Measurements from ENCODE around the gene UBA52. TPM values are rescaled to one million over a fixed set of nuclear protein-coding genes. Genes with fewer than 3 reads are reported as not detected.
A peak's percentile ranks its signal among the peaks of the same experiment; 100 is the strongest.
"Not testable (repeated sequence)": the region's sequence is repeated elsewhere in the genome, so short reads cannot be mapped to it uniquely, and the experiment has no call there.

Gene UBA52
- total RNA-seq, 1 experiment from 2014 or later: 745 TPM

DNA sequence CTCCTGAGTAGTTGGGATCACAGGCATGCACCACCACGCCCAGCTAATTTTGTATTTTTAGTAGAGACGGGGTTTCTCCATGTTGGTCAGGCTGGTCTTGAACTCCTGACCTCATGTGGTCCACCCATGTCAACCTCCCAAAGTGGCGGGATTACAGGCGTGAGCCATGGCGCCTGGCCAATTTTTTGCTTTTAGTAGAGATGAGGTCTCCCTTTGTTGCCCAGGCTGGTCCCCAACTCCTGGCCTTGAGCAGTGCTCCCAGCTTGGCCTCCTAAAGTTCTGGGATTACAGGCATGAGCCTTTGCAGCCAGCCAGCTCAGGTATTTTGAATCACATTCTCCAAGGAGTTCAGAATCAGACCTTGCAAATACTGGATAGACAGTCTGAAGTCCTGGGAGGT, 21.1 kb downstream of the UBA52 start:
- H3K36me3 ChIP-seq: peaks cover 21% of the 10 kb centered on the region
- not testable (repeated sequence) for H3K9me3 ChIP-seq (replicated peaks); H3K4me3 ChIP-seq; DNase-seq (ENCODE audit: low read depth in 1 of 2, low spot score in 2 of 2); H3K27ac ChIP-seq; H3K27me3 ChIP-seq (replicated peaks)
- peaks cover 29% of the 10 kb centered on the region for H3K4me1 ChIP-seq (replicated peaks)

DNA sequence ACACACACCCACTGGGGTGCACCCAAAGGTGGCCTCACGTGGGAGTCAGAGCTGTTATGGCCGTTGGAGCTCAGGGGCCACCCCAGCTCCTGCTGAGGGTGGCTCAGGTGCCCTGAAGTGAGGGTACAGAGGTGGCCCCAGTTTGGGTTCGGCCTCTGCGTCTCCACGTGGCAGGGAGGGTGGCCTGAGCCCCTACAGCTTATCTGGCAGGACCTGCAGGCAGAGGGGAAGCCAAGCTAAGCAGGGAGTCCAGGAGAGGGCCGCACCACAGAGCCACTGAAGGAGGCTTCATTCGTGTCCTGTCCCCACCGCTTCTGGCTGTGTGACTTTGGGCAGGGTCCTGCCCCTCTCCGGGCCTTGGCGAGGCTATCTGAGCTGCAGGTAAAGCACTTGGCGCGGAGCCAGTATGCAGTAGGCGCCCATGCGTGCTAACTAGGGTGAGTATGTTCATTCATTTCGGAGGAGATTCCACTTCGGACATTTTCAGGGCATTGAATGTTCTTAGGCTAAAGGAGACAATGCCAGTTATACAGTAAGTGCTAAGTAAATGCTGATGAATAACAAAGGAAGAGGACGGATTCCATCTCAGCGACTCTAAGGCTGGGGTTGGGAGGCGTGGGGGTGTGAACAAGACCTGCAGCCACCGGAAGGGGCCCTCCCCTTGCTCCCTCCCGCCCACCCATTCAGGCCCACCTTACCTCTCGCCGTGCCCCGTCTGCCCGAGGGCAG, 21.9 kb downstream of the UBA52 start:
- Histone ChIP-seq H3K9me3 (replicated peaks) (no peaks in the 10 kb centered on the region), H3K4me3 (no peak overlapping the region), H3K27me3 (replicated peaks) (no peaks in the 10 kb centered on the region), H3K27ac (no peak overlapping the region), H3K4me1 (replicated peaks) (peaks cover 21% of the 10 kb centered on the region), H3K36me3 (peaks cover 21% of the 10 kb centered on the region)
- DNase-seq (ENCODE audit: low read depth in 1 of 2, low spot score in 2 of 2): no peak

DNA sequence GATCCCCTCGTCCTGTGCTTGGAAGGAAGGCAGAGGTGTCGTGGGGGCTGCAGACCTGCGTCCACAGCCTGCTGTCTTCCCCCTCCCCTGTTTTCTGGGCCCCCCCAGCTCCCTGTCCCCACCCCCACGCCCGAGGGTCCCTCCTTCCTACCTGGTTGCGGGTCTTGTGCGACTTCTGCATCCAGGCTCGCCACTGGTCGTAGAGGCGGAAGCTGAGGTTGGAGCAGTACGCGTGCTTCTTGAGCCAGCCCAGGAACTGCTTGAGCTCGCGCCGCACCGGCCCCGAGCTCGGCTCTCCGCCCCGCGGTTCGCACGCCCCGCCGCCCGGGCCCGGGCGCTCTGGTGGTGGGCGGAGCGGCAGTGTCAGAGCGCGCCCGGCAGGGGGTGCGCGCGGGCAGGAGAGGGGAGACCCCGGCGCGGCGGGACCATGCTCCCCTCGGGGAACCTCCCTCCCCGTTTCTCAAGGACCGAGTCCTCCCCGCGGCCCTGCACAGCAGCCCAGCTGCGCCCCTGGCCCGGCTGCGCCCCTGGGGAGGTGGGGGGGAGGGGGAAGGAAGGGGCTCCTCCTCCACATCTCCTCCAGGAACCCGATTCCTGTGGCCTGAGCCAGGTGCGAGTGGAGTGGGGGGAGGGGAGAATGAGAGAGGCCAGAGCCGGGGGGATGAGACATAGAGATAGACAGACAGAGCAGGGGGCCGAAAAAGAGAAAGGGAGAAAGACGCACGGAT, 22.6 kb downstream of the UBA52 start:
- Histone ChIP-seq H3K36me3 (peaks cover 17% of the 10 kb centered on the region), H3K27me3 (replicated peaks) (no peaks in the 10 kb centered on the region), H3K9me3 (replicated peaks) (no peaks in the 10 kb centered on the region), H3K27ac (no peak overlapping the region), H3K4me1 (replicated peaks) (peaks cover 14% of the 10 kb centered on the region), H3K4me3 (no peak overlapping the region)
- peak; percentile 47 to 62 for DNase-seq (ENCODE audit: low read depth in 1 of 2, low spot score in 2 of 2)

DNA sequence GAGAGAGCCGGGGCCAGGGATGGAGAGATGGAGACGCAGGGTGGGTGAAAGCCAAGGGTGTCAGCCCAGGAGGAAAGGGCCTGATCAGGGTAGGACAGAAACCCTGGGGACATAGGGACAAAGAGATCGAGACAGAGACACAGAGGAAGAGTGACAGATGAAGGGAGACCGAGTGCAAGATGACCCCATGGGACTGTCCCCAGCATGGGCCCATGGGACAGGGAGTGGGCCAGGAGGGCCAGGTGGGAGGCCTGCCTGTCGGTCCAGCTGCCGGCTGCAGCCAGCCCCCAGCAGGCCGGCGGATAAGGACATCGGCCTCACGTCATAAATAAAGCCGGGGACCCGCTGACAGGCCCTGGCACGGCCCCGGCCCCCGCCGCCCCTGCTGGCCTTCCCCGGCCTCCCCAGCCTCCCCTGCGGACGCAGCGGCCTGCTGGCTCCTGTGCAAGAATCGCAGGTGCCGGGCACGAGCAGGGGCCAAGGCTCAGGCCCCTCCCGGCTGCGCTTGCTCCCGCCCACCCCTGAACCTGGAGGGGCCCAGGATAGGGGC, 23.2 kb downstream of the UBA52 start:
- Histone ChIP-seq H3K27me3 (replicated peaks) (no peaks in the 10 kb centered on the region), H3K27ac (no peak overlapping the region), H3K4me3 (no peak overlapping the region), H3K36me3 (peaks cover 16% of the 10 kb centered on the region), H3K9me3 (replicated peaks) (no peaks in the 10 kb centered on the region), H3K4me1 (replicated peaks) (peaks cover 8% of the 10 kb centered on the region)
- DNase-seq (ENCODE audit: low read depth in 1 of 2, low spot score in 2 of 2): no peak

DNA sequence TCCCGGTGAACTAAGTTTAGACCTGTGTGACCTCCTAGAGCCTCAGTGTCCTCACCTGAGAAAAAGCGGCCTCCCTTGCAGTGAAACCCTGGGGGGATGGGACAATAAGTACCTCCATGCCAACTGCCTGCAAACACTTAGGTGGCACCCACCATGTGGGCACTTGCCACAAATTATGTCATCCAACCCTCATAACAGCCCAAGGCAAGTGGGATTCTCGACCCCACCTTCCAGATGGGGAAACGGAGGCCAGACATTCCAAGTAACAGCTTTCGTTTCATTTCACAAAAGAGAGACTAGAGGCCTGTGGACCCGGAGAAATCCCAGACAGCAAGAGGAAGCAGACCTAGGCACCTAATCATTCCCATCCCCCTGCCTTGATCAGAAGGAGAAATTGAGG, 23.8 kb downstream of the UBA52 start:
- no peak for DNase-seq (ENCODE audit: low read depth in 1 of 2, low spot score in 2 of 2)
- H3K27ac ChIP-seq: no peak overlapping the region
- no peaks in the 10 kb centered on the region for H3K27me3 ChIP-seq (replicated peaks)
- peaks cover 14% of the 10 kb centered on the region for H3K36me3 ChIP-seq
- peaks cover 8% of the 10 kb centered on the region for H3K4me1 ChIP-seq (replicated peaks)
- H3K9me3 ChIP-seq (replicated peaks): no peaks in the 10 kb centered on the region
- H3K4me3 ChIP-seq: no peak overlapping the region

DNA sequence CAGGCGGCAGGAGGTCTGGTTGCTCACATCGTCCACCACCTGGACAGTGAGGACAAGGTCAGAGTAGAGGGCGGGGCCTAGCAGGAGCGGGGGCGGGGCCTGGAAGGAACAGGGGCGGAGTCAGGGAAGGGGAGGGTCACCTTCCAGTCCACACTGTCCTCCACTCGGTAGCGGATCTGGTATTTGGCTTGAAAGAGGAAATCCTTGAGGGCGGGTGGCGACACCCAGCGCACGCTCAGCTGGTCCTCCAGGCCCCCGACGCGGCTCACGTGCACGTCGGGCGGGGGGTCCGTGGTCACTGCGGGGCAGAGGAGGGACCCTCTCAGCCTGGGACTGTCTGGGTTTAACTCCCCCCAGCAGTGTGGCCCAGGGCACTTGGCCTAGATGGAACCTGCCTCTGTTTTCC, 25.1 kb downstream of the UBA52 start:
- no peak for DNase-seq (ENCODE audit: low read depth in 1 of 2, low spot score in 2 of 2)
- Histone ChIP-seq H3K4me1 (replicated peaks) (peaks cover 8% of the 10 kb centered on the region), H3K9me3 (replicated peaks) (no peaks in the 10 kb centered on the region), H3K36me3 (peaks cover 4% of the 10 kb centered on the region; the same call in 1 of the 2 replicates), H3K27ac (no peak overlapping the region), H3K27me3 (replicated peaks) (no peaks in the 10 kb centered on the region), H3K4me3 (no peak overlapping the region)

DNA sequence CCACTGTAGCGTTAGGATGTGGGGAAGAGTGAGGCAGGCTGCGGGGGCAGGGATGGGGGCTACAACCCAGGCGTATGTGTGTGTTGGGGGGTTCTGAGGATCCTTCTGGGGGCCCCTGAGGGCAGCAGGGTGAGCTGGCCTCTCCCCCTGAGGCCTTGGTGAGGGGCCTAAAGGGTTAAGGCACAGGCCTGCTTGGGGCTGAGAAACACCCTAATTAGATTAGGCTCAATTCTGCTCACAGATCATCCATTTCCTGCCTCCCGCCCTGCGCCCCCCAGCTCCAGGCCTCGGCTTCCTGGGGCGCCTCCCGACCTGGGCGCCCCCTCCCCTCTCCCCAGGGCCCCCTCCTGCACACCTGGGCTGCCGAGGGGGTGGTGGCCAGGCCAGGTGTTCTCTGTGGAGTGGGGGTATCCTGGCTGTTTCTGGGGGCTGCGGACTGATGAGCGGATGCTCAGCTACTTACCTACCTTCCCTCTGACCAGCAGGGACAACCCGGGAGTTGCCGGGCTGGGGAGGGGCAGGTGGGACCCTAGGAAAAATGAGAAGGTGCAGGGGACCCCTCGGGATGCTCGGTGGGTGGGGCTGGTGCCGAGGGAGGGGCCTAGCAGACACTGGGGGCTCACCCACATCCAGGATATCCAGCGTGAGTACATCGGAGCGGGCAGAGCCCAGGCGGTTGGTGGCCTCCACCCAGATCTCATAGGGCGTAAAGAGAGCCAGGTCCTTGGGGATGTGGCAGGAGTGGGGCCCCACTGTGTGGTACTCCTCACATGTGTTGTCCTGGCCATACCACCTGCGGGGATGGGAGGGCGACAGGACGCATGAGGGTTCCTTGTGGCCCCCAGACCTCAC, 26.4 kb downstream of the UBA52 start:
- Histone ChIP-seq H3K27me3 (replicated peaks) (peaks cover 6% of the 10 kb centered on the region; the same call in 1 of the 2 replicates), H3K9me3 (replicated peaks) (no peaks in the 10 kb centered on the region), H3K4me1 (replicated peaks) (peaks cover 8% of the 10 kb centered on the region), H3K27ac (no peak overlapping the region), H3K4me3 (no peak overlapping the region), H3K36me3 (no peaks in the 10 kb centered on the region)
- DNase-seq (ENCODE audit: low read depth in 1 of 2, low spot score in 2 of 2): no peak

DNA sequence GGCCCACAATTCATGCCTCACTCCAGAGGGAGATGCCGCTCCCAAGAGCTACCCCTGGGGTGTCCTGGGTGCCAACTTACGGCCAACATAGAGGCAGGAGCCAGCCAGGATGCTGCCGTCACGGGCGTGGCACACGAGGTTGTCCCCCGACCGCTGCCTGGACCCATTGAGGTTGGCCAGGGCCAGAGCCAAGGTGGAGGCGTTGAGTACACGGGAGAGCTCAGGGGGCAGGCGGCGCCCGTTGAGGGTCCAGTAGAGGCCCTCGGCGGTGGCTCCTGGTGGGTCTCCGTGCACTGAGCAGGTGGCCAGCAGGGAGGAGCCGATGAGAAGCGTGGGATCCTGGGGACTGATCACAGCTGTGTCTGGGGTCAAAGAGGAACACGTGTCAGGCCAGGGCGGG, 27.8 kb downstream of the UBA52 start:
- Histone ChIP-seq H3K4me1 (replicated peaks) (peaks cover 14% of the 10 kb centered on the region), H3K27ac (no peak overlapping the region), H3K4me3 (no peak overlapping the region), H3K27me3 (replicated peaks) (peaks cover 18% of the 10 kb centered on the region), H3K36me3 (no peaks in the 10 kb centered on the region), H3K9me3 (replicated peaks) (no peaks in the 10 kb centered on the region)
- DNase-seq (ENCODE audit: low read depth in 1 of 2, low spot score in 2 of 2): no peak

DNA sequence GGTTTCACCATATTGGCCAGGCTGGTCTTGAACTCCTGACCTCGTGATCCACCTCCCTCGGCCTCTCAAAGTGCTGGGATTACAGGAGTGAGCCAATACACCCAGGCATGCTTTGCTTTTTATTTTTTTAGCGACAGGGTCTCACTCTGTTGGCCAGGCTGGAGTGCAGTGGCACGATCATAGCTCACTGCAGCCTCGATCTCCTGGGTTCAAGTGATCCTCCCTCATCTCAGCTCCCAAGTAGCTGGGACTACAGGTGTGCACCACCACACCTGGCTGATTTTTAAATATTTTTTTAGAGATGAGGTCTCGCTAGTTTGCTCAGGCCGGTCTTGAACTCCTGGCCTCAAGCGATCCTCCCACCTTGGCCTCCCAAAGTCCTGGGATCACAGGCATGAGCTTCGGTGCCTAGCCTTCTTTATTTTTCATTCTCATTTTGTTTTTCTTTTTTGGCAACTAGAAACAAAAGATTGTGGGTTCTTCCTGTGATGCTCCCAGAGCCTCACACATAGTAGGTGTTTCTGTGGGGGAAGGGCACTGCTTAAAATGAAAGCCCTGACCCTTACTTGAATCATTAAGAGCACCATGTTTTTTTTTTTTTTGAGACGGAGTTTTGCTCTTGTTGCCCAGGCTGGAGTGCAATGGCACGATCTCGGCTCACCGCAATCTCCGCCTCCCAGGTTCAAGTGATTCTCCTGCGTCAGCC, 29.2 kb downstream of the UBA52 start:
- not testable (repeated sequence) for H3K27ac ChIP-seq; DNase-seq (ENCODE audit: low read depth in 1 of 2, low spot score in 2 of 2); H3K36me3 ChIP-seq; H3K9me3 ChIP-seq (replicated peaks); H3K4me3 ChIP-seq
- Histone ChIP-seq H3K4me1 (replicated peaks) (peaks cover 11% of the 10 kb centered on the region), H3K27me3 (replicated peaks) (peaks cover 30% of the 10 kb centered on the region)

DNA sequence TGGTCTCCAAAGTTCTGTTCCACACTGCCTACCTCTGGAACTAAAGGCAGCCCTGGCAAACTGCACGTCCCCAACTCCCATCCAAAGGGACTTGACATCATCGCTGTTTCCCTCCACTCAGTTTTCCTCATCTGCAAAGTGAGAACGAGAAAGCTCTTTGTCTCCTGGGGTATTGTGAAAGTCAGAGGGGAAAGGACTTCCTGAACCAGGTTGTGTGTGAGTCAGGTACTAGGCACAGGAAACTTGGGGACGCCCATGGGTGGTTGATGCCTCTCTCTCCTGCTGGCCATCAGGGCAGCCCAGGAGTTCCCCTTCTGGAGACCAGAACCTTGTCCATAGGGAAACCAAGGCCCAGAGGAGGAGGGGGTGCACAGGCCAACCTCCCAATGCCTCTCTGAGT, 30.2 kb downstream of the UBA52 start:
- Histone ChIP-seq H3K9me3 (replicated peaks) (no peaks in the 10 kb centered on the region), H3K27me3 (replicated peaks) (peaks cover 36% of the 10 kb centered on the region), H3K4me1 (replicated peaks) (peaks cover 11% of the 10 kb centered on the region), H3K27ac (no peak overlapping the region), H3K36me3 (no peaks in the 10 kb centered on the region), H3K4me3 (no peak overlapping the region)
- no peak for DNase-seq (ENCODE audit: low read depth in 1 of 2, low spot score in 2 of 2)

DNA sequence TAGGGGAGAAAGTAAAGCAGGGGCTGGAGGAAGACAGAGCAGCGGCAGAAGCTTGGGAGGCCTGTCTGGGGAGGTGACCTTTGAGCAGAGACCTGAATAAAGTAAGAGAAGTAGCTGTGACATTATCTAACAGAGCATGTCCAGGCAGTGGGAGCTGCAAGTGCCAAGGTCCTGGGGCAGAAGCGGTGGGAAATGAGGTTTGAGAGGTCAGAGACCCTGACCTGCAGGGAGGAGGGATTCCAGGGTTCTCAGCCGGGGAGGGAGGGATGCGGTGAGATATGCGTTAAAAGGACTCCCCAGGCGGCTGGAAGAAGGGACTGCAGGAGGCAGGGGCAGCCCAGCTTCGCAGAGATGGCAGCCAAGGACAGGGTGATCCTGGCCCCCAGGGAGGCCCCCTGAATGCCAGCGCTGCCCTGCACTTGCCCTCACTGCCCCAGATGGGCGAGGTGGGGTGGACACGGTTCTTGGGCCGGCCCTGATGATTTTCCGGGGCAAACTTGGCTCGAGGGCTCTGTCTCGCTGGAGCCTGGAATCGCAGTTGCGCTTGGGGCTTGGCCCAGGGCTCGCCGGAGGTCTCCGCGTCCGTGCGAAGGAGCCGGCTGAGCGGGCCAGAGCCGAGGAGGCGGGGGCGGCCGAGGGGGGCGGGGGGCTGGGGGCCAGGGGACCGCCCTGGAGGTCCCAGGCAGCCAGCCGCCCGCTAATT, 31.7 kb downstream of the UBA52 start:
- H3K4me3 ChIP-seq: no peak overlapping the region
- H3K36me3 ChIP-seq: no peaks in the 10 kb centered on the region
- H3K27me3 ChIP-seq (replicated peaks): peaks cover 49% of the 10 kb centered on the region
- H3K9me3 ChIP-seq (replicated peaks): no peaks in the 10 kb centered on the region
- DNase-seq (ENCODE audit: low read depth in 1 of 2, low spot score in 2 of 2): no peak
- H3K4me1 ChIP-seq (replicated peaks): peaks cover 15% of the 10 kb centered on the region
- no peak overlapping the region for H3K27ac ChIP-seq

DNA sequence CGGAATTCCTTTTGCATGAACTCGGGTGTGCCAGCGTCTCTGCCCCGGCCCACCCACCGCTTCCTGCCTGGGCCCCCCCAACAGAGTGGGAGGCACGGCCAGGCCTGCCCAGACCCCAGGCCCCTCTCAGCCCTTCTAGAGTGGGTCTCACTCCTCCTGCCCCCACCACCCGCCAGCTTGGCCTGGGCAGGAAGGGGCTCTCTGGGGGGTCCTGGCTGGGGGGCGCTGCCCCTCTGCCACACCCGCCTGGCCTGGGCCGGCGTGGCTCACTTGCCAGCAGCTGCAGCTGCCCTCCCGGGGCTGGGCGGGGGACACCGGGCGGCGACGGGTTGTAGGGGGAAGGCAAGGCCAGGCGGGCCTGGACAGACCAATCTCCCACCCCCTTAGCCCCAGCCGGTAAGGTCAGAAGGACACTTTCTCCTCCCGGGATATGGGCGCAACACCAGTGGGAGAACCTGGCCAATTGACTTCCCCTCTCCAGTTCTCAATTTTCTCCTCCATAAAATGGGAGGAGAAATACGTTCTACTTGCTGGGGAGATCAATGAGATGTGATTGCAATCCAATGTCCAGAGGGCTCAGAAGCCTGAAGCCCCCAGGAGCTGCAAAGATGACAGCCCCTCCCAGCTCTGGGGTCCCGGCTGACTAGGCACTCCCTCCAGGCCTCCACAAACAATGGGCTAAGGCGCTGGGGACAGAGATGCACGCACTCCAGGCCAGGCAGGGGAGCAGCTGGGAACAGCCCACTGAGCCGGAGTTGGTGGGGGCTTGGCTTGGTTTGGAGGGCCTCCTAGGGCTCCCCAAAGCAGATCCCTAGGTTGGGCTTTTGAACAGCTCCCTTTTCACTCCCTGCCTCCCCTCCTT, 32.5 kb downstream of the UBA52 start:
- peaks cover 15% of the 10 kb centered on the region for H3K4me1 ChIP-seq (replicated peaks)
- H3K36me3 ChIP-seq: no peaks in the 10 kb centered on the region
- no peaks in the 10 kb centered on the region for H3K9me3 ChIP-seq (replicated peaks)
- H3K27me3 ChIP-seq (replicated peaks): peaks cover 54% of the 10 kb centered on the region
- H3K4me3 ChIP-seq: no peak overlapping the region
- DNase-seq (ENCODE audit: low read depth in 1 of 2, low spot score in 2 of 2): no peak
- H3K27ac ChIP-seq: no peak overlapping the region

All from SJSA1 (cell line).